A673 (cell line): ENCODE data around the gene CYSLTR2.

Experiments used
- EZH2 ChIP-seq: fragments of 200-600 bp; sonication (generic); IDR thresholded peaks from 2 replicates; pipeline ENCODE4 v1.6.1; 2017; ENCODE audit warnings: borderline replicate concordance, low read depth, mild to moderate bottlenecking, mixed read lengths, antibody characterized with exemption, low read length; ENCODE audit not compliant: poor library complexity, severe bottlenecking
- TF ChIP-seq, protein P1 (sequence below): fragments of 300-800, 200-600 bp; sonication (generic); conservative IDR thresholded peaks from 2 replicates; pipeline ENCODE4 v1.5.1; 2017; ENCODE audit warnings: low read depth, mild to moderate bottlenecking, antibody characterized with exemption, low read length, moderate library complexity, mixed read lengths

DNA sequence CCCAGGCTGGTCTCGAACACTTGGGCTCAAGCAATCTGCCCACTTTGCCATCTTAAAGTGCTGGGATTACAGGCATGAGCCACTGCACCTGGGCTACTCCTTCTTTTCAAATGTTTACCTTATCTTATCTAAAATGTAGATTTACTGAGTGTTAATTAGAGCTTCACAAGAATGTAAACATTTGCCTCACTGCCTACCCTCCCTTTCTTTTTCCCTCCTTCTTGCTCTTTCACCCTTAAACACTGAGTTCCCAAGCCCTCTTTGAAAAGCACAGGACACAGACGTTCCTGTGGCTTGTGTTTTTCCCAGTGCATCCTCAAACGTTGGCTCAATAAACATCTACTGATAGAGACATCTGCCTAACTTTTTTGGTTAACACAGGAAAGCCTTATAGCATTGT is 32.7 kb upstream of the CYSLTR2 start:
- TF ChIP-seq, protein P1, sequence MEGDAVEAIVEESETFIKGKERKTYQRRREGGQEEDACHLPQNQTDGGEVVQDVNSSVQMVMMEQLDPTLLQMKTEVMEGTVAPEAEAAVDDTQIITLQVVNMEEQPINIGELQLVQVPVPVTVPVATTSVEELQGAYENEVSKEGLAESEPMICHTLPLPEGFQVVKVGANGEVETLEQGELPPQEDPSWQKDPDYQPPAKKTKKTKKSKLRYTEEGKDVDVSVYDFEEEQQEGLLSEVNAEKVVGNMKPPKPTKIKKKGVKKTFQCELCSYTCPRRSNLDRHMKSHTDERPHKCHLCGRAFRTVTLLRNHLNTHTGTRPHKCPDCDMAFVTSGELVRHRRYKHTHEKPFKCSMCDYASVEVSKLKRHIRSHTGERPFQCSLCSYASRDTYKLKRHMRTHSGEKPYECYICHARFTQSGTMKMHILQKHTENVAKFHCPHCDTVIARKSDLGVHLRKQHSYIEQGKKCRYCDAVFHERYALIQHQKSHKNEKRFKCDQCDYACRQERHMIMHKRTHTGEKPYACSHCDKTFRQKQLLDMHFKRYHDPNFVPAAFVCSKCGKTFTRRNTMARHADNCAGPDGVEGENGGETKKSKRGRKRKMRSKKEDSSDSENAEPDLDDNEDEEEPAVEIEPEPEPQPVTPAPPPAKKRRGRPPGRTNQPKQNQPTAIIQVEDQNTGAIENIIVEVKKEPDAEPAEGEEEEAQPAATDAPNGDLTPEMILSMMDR = no peak
- no peak for TF ChIP-seq EZH2
